ENCODE results near the gene LUC7L3. TPM values are rescaled to one million over a fixed set of nuclear protein-coding genes. Genes with fewer than 3 reads are reported as not detected.

The LUC7L3 gene
- total RNA-seq, 1 experiment from 2014 or later, result 184 TPM

- Histone ChIP-seq H4K20me1 (ENCODE audit: insufficient read depth) (no peaks in the 10 kb centered on the region), H3K9me2 (ENCODE audit: insufficient read depth) (no peaks in the 10 kb centered on the region), H3K79me2 (ENCODE audit: insufficient read depth, low read length) (peaks cover 9% of the 10 kb centered on the region; the same call in 1 of the 2 replicates), H3K4me2 (ENCODE audit: low read length) (no peak overlapping the region), H3K36me3 (ENCODE audit: control insufficient read depth in 1 of 2, insufficient read depth in 2 of 2, low read length in 2 of 2) (peaks cover 43 to 59% of the 10 kb centered on the region in 2 experiments), H3K9me3 (ENCODE audit: control insufficient read depth in 1 of 2, insufficient read depth in 1 of 2, low read depth in 1 of 2, low read length in 2 of 2) (no peaks in the 10 kb centered on the region), H3K27ac (ENCODE audit: low read depth, low read length) (no peak overlapping the region), H3K9ac (ENCODE audit: low read length) (peak overlapping the region; percentile 18; the same call in 1 of the 2 replicates), H3K27me3 (ENCODE audit: insufficient read depth, low read length) (no peaks in the 10 kb centered on the region), H3K4me3 (replicated peaks in 1 of 2; ENCODE audit: low read depth in 1 of 2, low read length in 2 of 2) (no peak overlapping the region), H3K4me1 (ENCODE audit: control insufficient read depth in 1 of 2, insufficient read depth in 2 of 2, low read length in 2 of 2) (peaks cover 50 to 71% of the 10 kb centered on the region in 2 experiments), H2AFZ (ENCODE audit: low read depth, low read length, poor library complexity, severe bottlenecking) (no peak overlapping the region)
- no peak for ATAC-seq
- CTCF ChIA-PET, result interaction anchor here (6.5 to 8.3 kb wide), 2 partner anchors 63 to 142 kb away, joined by 38 to 107 read pairs; no protein-coding TSS in a partner anchor
- no peak for TF ChIP-seq YY1 (IDR thresholded peaks at IDR 0.05; ENCODE audit: extremely low read depth, insufficient replicate concordance, low read depth, low read length)
- no peak for TF ChIP-seq RAD21 (IDR thresholded peaks at IDR 0.05; ENCODE audit: low read depth)
- no peak for TF ChIP-seq ZBTB33 (IDR thresholded peaks at IDR 0.05; ENCODE audit: extremely low read depth, insufficient replicate concordance, low read length)
- TF ChIP-seq FOSL1 (IDR thresholded peaks at IDR 0.05; ENCODE audit: low read depth), result no peak
- TF ChIP-seq ZFX (IDR thresholded peaks at IDR 0.05), result no peak
- TF ChIP-seq TCF7L2 (IDR thresholded peaks at IDR 0.05; ENCODE audit: borderline replicate concordance, extremely low read depth, insufficient read depth, insufficient read length), result no peak
- TF ChIP-seq, protein P1, sequence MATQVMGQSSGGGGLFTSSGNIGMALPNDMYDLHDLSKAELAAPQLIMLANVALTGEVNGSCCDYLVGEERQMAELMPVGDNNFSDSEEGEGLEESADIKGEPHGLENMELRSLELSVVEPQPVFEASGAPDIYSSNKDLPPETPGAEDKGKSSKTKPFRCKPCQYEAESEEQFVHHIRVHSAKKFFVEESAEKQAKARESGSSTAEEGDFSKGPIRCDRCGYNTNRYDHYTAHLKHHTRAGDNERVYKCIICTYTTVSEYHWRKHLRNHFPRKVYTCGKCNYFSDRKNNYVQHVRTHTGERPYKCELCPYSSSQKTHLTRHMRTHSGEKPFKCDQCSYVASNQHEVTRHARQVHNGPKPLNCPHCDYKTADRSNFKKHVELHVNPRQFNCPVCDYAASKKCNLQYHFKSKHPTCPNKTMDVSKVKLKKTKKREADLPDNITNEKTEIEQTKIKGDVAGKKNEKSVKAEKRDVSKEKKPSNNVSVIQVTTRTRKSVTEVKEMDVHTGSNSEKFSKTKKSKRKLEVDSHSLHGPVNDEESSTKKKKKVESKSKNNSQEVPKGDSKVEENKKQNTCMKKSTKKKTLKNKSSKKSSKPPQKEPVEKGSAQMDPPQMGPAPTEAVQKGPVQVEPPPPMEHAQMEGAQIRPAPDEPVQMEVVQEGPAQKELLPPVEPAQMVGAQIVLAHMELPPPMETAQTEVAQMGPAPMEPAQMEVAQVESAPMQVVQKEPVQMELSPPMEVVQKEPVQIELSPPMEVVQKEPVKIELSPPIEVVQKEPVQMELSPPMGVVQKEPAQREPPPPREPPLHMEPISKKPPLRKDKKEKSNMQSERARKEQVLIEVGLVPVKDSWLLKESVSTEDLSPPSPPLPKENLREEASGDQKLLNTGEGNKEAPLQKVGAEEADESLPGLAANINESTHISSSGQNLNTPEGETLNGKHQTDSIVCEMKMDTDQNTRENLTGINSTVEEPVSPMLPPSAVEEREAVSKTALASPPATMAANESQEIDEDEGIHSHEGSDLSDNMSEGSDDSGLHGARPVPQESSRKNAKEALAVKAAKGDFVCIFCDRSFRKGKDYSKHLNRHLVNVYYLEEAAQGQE (IDR thresholded peaks at IDR 0.05; ENCODE audit: low read depth), result no peak
- RAD21 ChIA-PET (ENCODE audit: low non-redundant PET in 1 of 2, low total read pairs in 2 of 2, uncharacterized antibody in 2 of 2, unreplicated experiment in 2 of 2), result interaction anchor here in 1 of 2 experiments (1.3 kb wide), 1 partner anchor 62 kb away, joined by 5 read pairs; no protein-coding TSS in a partner anchor
- POLR2A ChIA-PET, result interaction anchor here (1.7 to 2.0 kb wide), 2 partner anchors 14 to 54 kb away, joined by 5 to 6 read pairs; no protein-coding TSS in a partner anchor
- BruUV-seq (replicated peaks), result no TSS peak
- intact Hi-C loops (cut with micrococcal nuclease), result no loop called here
- no peak for DNase-seq (ENCODE audit: low read depth, low spot score)
Measured at GRCh38 chr17:50692448-50693035, 26.9 kb upstream of the LUC7L3 start.
